Transverse colon (tissue), 3 donors: ENCODE results near the gene CEP170B.

ENCODE experiments used
- POLR2A ChIP-seq: fragments of 450-650 bp; IDR thresholded peaks from one replicate; pipeline ENCODE4 v1.6.1; 2016; ENCODE audit warnings: antibody characterized with exemption, mild to moderate bottlenecking, moderate library complexity
- TF ChIP-seq, protein P1 (sequence below), 5 experiments: fragments of 200-600 bp in 3 of 5; fragments of 450-650 bp in 2 of 5; sonication (generic) in 3 of 5; IDR thresholded peaks; 1 replicate in 2 of 5; 2 replicates in 3 of 5; pipeline ENCODE4 v1.5.1; 2016 to 2017; ENCODE audit warnings: antibody characterized with exemption in 5 of 5, inconsistent platforms in 3 of 5, mild to moderate bottlenecking in 2 of 5, moderate library complexity in 1 of 5

DNA sequence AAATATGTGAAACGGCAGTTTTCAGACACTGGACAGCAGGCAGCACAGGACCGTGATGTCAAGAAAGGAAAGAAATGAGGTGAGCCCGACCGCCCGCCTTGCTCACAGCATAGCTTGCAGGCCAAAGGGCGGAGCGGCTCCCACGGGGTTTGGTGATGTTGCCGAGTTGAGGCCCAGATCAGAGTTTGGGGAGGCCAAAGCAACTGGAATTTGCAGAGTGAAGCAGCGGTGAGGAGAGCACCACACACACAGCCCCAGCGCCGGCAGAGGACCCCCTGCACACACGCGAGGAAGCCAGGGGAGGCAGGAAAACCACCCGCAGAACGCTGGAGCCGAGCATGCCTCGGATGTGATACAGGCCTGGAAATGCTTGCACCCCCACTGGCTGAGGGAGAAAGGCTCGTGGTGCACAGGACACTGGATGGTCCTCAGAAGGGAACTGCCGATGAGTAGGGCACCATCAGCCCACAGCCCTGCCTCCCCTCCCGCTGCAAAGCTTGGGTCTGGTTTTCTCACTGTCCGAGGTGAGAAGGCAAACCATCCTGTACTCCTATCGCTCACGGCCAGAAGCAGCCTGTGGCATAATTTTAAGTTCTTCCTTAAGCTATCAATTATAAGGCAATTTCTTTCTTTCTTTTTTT, 33.9 kb downstream of the CEP170B start:
- no peak for TF ChIP-seq POLR2A
- TF ChIP-seq, protein P1, sequence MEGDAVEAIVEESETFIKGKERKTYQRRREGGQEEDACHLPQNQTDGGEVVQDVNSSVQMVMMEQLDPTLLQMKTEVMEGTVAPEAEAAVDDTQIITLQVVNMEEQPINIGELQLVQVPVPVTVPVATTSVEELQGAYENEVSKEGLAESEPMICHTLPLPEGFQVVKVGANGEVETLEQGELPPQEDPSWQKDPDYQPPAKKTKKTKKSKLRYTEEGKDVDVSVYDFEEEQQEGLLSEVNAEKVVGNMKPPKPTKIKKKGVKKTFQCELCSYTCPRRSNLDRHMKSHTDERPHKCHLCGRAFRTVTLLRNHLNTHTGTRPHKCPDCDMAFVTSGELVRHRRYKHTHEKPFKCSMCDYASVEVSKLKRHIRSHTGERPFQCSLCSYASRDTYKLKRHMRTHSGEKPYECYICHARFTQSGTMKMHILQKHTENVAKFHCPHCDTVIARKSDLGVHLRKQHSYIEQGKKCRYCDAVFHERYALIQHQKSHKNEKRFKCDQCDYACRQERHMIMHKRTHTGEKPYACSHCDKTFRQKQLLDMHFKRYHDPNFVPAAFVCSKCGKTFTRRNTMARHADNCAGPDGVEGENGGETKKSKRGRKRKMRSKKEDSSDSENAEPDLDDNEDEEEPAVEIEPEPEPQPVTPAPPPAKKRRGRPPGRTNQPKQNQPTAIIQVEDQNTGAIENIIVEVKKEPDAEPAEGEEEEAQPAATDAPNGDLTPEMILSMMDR (IDR thresholded peaks at IDR 0.05) = no peak
